Left lung (tissue), 10 donors: ENCODE data around the gene MED25. TPM values are rescaled to one million over a fixed set of nuclear protein-coding genes. Genes with fewer than 3 reads are reported as not detected.
A peak's percentile ranks its signal among the peaks of the same experiment; 100 is the strongest.

ENCODE experiments used
- ATAC-seq: fragments of 200-7000 bp; cut with Tn5 transposase; one replicate; pipeline ENCODE4 v1.9.1; 2020; ENCODE audit warnings: moderate library complexity
- DNase-seq, 4 donors: peaks; one replicate each; pipeline ENCODE4 v3.0.0-alpha.2; 2013 to 2020
- H3K27ac ChIP-seq, 2 donors: fragments of 200-600 bp; sonication (generic) in 1 of 2; one replicate each; pipeline versions ENCODE4 v1.5.0 to v1.8.0; 2020 to 2021
- H3K27me3 ChIP-seq, 2 donors: fragments of 200-600 bp; sonication (generic) in 1 of 2; one replicate each; pipeline versions ENCODE4 v1.5.0 to v1.8.0; 2020 to 2021
- H3K36me3 ChIP-seq, 2 donors: fragments of 200-600 bp; sonication (generic) in 1 of 2; one replicate each; pipeline versions ENCODE4 v1.5.0 to v1.8.0; 2020 to 2021
- H3K4me1 ChIP-seq, 2 donors: fragments of 200-600 bp; one replicate each; pipeline ENCODE4 v1.8.0; 2021
- H3K4me3 ChIP-seq, 2 donors: fragments of 200-600 bp; sonication (generic) in 1 of 2; one replicate each; pipeline versions ENCODE4 v1.5.0 to v1.8.0; 2020 to 2021; ENCODE audit warnings: mild to moderate bottlenecking in 1 of 2
- H3K9me3 ChIP-seq, 2 donors: fragments of 200-600 bp; sonication (generic) in 1 of 2; one replicate each; pipeline versions ENCODE4 v1.5.0 to v1.8.0; 2020 to 2021
- CTCF ChIP-seq, 2 donors: fragments of 200-600 bp; sonication (generic) in 1 of 2; IDR thresholded peaks; one replicate each; pipeline versions ENCODE4 v1.5.0 to v1.8.0; 2021; ENCODE audit warnings: antibody characterized with exemption in 2 of 2
- intact Hi-C, 2 donors: fragments of 100-400 bp; cut with DNase I; formaldehyde crosslinking; loops; one replicate each; pipeline versions ENCODE4 v1.11.2 to v1.14.2; 2022
- polyA plus RNA-seq, 6 donors: library from polyadenylated mRNA; unstranded; fragments of 120-200 nt; gene quantifications; one replicate each; pipeline ENCODE4 v1.2.1, GENCODE V29; 2013; ENCODE audit not compliant: insufficient read length in 6 of 6
- total RNA-seq, 2 donors: library from RNA; stranded (reverse); fragmentation: NEBNext Ultra II Directional; extraction: Animal tissue kit (Norgen Biotek cat#: 25700); gene quantifications; one replicate each; pipeline ENCODE4 v1.2.1, GENCODE V29; 2021
- donor health status: DM: no; HTN: yes; CAD: no.
- donor health status: DM: no; HTN: no; CAD: no.

MED25 gene
- total and polyA plus RNA-seq, 8 donors = 52.1 to 67.4 (median 57.6) TPM

GRCh38 chr19:49877879-49878743 is 60.0 kb downstream of the MED25 start:
- no peaks in the 10 kb centered on the region for H3K9me3 ChIP-seq
- H3K27ac ChIP-seq = peak overlapping the region; percentile 99 to 100
- peaks cover 0 to 37% of the 10 kb centered on the region in 2 donors for H3K4me1 ChIP-seq
- DNase-seq (peak; percentile 99 to 100 (median 99)), ATAC-seq (peak; percentile 81)
- peaks cover 0 to 51% of the 10 kb centered on the region in 2 donors for H3K36me3 ChIP-seq
- no peak for TF ChIP-seq CTCF (IDR thresholded peaks at IDR 0.05)
- intact Hi-C loops = no loop called here
- peak overlapping the region; percentile 61 to 82 for H3K4me3 ChIP-seq
- no peaks in the 10 kb centered on the region for H3K27me3 ChIP-seq

GRCh38 chr19:49878744-49879070 is 60.6 kb downstream of the MED25 start:
- Histone ChIP-seq H3K36me3 (peaks cover 0 to 56% of the 10 kb centered on the region in 2 donors), H3K27me3 (no peaks in the 10 kb centered on the region), H3K4me1 (peaks cover 0 to 37% of the 10 kb centered on the region in 2 donors), H3K27ac (peak overlapping the region; percentile 99 to 100), H3K4me3 (peak overlapping the region in 1 of 2 donors; percentile 82), H3K9me3 (no peaks in the 10 kb centered on the region)
- intact Hi-C loops = no loop called here
- TF ChIP-seq CTCF (IDR thresholded peaks at IDR 0.05) = no peak
- no peak for DNase-seq
- no peak for ATAC-seq

- H3K9me3 ChIP-seq = no peaks in the 10 kb centered on the region
- H3K4me3 ChIP-seq = no peak overlapping the region
- intact Hi-C loops = no loop called here
- no peak for ATAC-seq
- no peak for TF ChIP-seq CTCF (IDR thresholded peaks at IDR 0.05)
- H3K27me3 ChIP-seq = no peaks in the 10 kb centered on the region
- DNase-seq = peak in 1 of 4 donors; percentile 68
- no peak overlapping the region for H3K27ac ChIP-seq
- H3K4me1 ChIP-seq = peaks cover 0 to 37% of the 10 kb centered on the region in 2 donors
- peaks cover 0 to 58% of the 10 kb centered on the region in 2 donors for H3K36me3 ChIP-seq
Measured at GRCh38 chr19:49879243-49879963, 61.3 kb downstream of the MED25 start.

GRCh38 chr19:49880162-49880869 is 62.2 kb downstream of the MED25 start:
- no peak for ATAC-seq
- intact Hi-C loops = no loop called here

More at GRCh38 chr19:49880162-49880869, 62.2 kb downstream of the MED25 start:
- Histone ChIP-seq H3K27me3 (no peaks in the 10 kb centered on the region), H3K36me3 (peaks cover 0 to 64% of the 10 kb centered on the region in 2 donors), H3K27ac (no peak overlapping the region), H3K9me3 (no peaks in the 10 kb centered on the region), H3K4me3 (no peak overlapping the region), H3K4me1 (peaks cover 0 to 28% of the 10 kb centered on the region in 2 donors)
- DNase-seq = peak in 1 of 4 donors; percentile 53
- TF ChIP-seq CTCF (IDR thresholded peaks at IDR 0.05) = no peak
